Right lobe of liver (tissue), 6 donors: ENCODE data around the gene SYT15. TPM values are rescaled to one million over a fixed set of nuclear protein-coding genes. Genes with fewer than 3 reads are reported as not detected.
"Not testable (repeated sequence)": the region's sequence is repeated elsewhere in the genome, so short reads cannot be mapped to it uniquely, and the experiment has no call there.

Experiments
- ATAC-seq, 4 donors: fragments of 200-7000 bp; cut with Tn5 transposase; one replicate each; pipeline ENCODE4 v1.9.1; 2020; ENCODE audit warnings: mild to moderate bottlenecking in 4 of 4, moderate library complexity in 4 of 4
- DNase-seq, 3 donors: peaks; one replicate each; pipeline ENCODE4 v3.0.0-alpha.2; 2020
- H3K27ac ChIP-seq, 3 donors: fragments of 200-600 bp; one replicate each; pipeline ENCODE4 v1.8.0; 2022
- H3K27me3 ChIP-seq, 2 donors: fragments of 200-600 bp; one replicate each; pipeline ENCODE4 v1.8.0; 2022
- H3K36me3 ChIP-seq, 4 donors: fragments of 200-600 bp; sonication (generic) in 1 of 4; one replicate each; pipeline versions ENCODE4 v1.5.1 to v1.8.0; 2017 to 2022; ENCODE audit warnings: control low read depth in 1 of 4
- H3K4me1 ChIP-seq, 4 donors: fragments of 200-600 bp; sonication (generic) in 1 of 4; one replicate each; pipeline versions ENCODE4 v1.5.1 to v1.8.0; 2017 to 2022; ENCODE audit warnings: control low read depth in 1 of 4
- H3K4me3 ChIP-seq, 3 donors: fragments of 200-600 bp; one replicate each; pipeline ENCODE4 v1.8.0; 2022
- H3K9me3 ChIP-seq, 4 donors: fragments of 200-600 bp; sonication (generic) in 1 of 4; one replicate each; pipeline versions ENCODE4 v1.5.1 to v1.8.0; 2017 to 2022; ENCODE audit warnings: control low read depth in 1 of 4
- WGBS: methylation state at CpG from one replicate; pipeline ENCODE4 v1.1.6; 2018; ENCODE audit warnings: low coverage, low lambda C conversion rate; ENCODE audit not compliant: insufficient coverage; ENCODE audit errors: missing lambda C conversion rate; 5-methylcytosine and 5-hydroxymethylcytosine counted together
- intact Hi-C, 2 donors: fragments of 100-400 bp; cut with DNase I; formaldehyde crosslinking; loops; one replicate each; pipeline versions ENCODE4 v1.11.2 to v1.14.1; 2022
- total RNA-seq, 6 experiments: library from RNA; depleted of rRNA in 2 of 6; stranded (reverse); fragments of >200 nt in 2 of 6; fragmentation: NEBNext Ultra II Directional in 3 of 6; extraction: Animal tissue kit (Norgen Biotek cat#: 25700) in 3 of 6; gene quantifications; one replicate each; pipeline versions ENCODE4 v1.1.0 to v1.2.4, GENCODE V29; 2016 to 2023
- donor health status: DM: no; HTN: yes; CAD: no.
- donor health status: DM: no; HTN: no; CAD: no.
- donor health status: DM: no; HTN: no; CAD: no.
- donor health status: DM: no; HTN: yes; CAD: no.
- donor health status: DM: no; HTN: yes; CAD: no.

SYT15 gene
- total RNA-seq, 6 experiments from 2014 or later = 0.43 to 1.3 (median 0.82) TPM

DNA sequence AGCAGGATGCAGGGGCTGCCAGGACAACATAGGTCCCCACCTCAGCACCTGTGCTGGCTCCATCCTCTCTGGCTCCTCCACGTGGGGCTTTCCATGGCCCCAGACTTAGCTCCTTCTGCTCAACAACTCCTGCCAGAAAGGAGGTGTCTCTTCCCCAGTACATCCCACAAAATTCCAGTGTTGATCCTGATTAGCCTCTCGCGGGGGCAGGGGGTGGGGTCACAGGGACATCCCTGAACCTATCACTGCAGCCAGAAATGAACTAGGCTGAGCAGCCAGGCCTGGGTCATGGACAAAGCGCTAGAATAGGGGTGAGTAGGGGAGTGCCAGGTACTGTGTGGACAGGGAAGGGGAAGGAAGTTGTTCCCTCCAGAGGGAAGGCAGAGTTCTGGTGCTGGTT is 5.0 kb upstream of the SYT15 start:
- ATAC-seq, intact Hi-C loops, H3K27me3 ChIP-seq, H3K4me3 ChIP-seq, H3K36me3 ChIP-seq, DNase-seq, H3K27ac ChIP-seq, H3K9me3 ChIP-seq, H3K4me1 ChIP-seq: not testable (repeated sequence)
- WGBS = 40% methylated on average over 1 of the region's 4 CpGs

DNA sequence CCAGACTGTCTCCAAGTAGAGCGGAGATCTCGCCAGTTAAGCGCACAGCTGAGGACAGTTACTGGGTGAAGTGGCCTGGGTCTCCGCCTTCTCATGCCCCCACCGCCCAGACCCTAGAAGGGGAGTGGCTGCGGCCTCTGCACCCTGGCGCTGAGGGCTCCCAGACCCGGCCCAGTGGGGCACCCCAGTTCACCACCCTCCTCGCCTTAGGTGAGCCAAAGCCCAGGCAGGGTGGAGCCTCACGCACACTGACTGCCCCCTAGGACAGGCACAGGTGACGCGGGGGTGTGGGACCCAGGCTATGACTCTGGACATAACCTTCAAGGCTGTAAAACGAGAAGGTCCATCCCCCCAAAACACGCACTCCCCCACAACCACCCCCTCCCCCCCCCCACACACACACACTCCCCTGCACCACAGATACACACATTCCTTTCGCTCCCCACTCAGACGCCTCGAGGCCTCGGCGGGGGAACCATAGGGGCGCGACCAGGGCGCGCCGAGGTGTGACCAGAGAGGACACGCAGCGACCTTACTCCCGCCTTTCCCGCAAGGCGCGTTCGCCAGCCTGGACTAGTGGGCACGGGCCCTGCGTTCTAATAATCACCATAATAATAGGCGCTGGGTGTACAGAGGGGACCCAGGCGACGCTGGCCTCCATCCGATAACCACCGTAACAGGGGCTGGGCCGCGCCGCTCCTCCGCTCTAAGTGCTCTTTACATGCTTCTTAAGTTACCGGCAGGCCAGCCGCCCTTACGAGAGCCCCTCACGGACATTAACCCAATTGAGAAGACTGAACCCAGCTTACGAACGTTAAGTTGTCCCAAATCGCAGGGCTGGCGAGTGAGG is 1.1 kb upstream of the SYT15 start:
- intact Hi-C loops, H3K9me3 ChIP-seq, ATAC-seq, H3K36me3 ChIP-seq, H3K27ac ChIP-seq, H3K4me1 ChIP-seq, H3K4me3 ChIP-seq, H3K27me3 ChIP-seq: not testable (repeated sequence)
- peak in 1 of 3 donors; percentile 31 for DNase-seq
- WGBS = 44% methylated on average over 9 of the region's 50 CpGs

DNA sequence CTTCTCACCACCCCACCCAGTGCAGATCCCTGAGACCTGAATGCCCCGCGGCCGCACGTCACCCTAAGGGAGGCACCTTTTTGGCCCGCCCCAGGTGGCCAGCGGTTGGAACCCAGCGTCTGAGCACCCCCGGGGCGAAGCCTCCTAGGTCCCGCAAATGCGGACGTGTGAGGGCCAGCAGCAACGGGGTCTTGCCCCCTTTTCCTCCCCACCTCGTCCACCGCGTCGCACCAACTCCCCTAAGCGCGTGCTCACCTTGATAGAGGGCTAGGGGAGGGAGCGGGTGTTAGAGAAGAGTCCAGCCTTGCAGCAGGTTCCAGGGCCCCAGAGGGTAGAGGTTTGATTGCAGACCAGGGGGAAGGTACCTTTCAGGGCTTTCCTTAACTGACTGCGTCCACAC is 450 bp downstream of the SYT15 start:
- ATAC-seq, H3K4me3 ChIP-seq, intact Hi-C loops, H3K9me3 ChIP-seq, H3K27me3 ChIP-seq, H3K36me3 ChIP-seq, DNase-seq, H3K27ac ChIP-seq, H3K4me1 ChIP-seq: not testable (repeated sequence)
- WGBS = no CpG with 5 or more reads among the region's 21 CpGs

DNA sequence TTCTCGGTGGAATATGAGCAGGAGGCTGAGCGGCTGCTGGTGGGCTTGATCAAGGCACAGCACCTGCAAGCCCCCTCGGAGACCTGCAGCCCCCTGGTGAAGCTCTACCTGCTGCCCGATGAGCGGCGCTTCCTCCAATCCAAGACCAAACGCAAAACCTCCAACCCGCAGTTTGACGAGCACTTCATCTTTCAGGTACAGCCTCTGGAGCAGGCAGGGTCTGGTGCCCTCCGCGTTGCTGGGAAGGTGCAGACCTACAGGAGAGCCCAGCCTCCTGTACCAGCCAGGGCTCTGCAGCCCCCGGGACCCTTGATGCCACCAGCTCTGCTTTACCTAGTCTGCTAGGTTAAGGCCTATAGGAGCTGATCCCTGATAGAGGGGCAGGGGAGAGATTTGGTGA is 3.1 kb downstream of the SYT15 start:
- ATAC-seq, H3K9me3 ChIP-seq, H3K4me1 ChIP-seq, H3K27me3 ChIP-seq, intact Hi-C loops, H3K4me3 ChIP-seq, DNase-seq, H3K27ac ChIP-seq, H3K36me3 ChIP-seq: not testable (repeated sequence)
- no CpG with 5 or more reads among the region's 12 CpGs for WGBS

DNA sequence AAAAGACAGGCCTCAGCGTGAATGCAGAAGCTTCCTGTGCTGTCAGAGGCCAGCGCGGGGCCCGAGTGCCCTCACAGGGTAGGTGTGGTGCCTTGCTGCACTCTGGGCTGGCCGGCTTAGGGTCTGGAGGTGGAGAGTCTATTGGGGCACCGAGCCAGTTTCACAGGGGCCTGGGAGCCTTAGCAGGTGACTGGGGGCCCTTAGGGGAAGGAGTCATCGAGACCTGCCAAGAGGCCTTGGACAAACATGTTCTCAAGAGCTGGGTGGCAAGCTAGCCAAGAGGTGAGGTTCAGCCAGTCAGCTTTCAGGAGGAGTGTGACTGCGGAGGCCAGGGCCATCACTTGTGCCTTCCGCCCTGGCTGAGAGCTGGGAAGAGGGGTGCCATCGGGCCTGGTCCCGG is 3.6 kb downstream of the SYT15 start:
- H3K4me1 ChIP-seq, H3K4me3 ChIP-seq, H3K27ac ChIP-seq, H3K9me3 ChIP-seq, H3K27me3 ChIP-seq, intact Hi-C loops, ATAC-seq, DNase-seq, H3K36me3 ChIP-seq: not testable (repeated sequence)
- no CpG with 5 or more reads among the region's 11 CpGs for WGBS

DNA sequence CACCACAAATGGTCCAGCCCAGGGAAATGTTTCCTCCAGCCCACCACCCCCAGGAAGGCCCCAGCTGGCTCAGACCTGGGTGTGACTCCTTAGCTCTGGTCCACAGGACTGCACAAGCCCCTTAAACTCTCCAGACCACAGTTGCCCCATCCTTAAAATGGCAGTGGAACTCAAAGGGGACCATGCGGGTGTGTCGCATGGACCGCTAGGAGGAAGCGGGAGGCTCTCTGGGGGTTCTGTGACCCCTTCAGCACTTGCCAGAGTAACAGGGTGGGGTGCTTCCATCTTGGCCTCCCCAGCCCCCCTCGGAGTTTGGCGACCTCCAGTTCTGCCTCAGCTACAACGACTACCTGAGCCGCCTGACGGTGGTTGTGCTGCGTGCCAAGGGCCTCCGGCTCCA is 5.3 kb downstream of the SYT15 start:
- H3K4me1 ChIP-seq, H3K9me3 ChIP-seq, H3K36me3 ChIP-seq, intact Hi-C loops, H3K27me3 ChIP-seq, ATAC-seq, H3K4me3 ChIP-seq, DNase-seq, H3K27ac ChIP-seq: not testable (repeated sequence)
- no CpG with 5 or more reads among the region's 11 CpGs for WGBS

DNA sequence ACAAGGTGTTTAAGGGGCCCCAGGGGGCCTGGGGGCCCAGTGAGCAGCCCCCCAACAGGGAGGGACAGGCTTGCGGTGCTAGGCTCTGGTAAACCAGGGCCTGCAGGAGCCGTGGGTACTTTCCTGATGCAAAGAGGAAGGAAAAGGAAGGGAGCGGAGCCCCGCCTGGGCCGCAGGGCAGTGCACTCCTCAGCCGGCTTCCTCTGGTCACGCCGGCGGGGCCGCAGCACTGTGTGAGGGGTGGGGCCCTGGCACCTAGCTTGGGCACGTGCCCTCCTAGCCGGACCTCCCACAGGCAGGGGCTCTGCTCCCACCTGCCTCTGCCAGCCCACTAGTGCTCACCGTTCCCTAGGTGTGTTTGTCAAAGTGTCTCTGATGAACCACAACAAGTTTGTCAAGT is 6.3 kb downstream of the SYT15 start:
- intact Hi-C loops, H3K4me3 ChIP-seq, H3K4me1 ChIP-seq, H3K9me3 ChIP-seq, DNase-seq, H3K36me3 ChIP-seq, H3K27ac ChIP-seq, H3K27me3 ChIP-seq: not testable (repeated sequence)
- peak; percentile 38 to 57 (median 44) for ATAC-seq
- WGBS = no CpG with 5 or more reads among the region's 13 CpGs

DNA sequence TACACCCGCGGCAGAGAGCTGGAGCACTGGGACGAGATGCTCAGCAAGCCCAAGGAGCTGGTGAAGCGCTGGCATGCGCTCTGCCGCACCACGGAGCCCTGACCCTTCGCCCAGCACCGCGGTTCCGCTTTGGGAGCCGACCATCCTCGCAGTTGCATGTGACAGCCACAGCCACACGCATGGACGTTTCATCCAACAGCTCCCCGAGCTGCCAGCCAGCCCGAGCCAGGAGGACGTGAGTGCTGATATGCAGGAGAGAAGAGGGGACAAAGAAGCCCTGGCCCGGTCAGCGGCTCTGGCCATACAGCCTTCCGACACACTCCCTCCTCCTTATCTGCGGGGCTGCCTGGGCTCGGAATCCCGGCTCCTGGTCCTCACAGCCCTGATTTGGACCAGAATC is 8.6 kb downstream of the SYT15 start:
- H3K27ac ChIP-seq, ATAC-seq, DNase-seq, intact Hi-C loops, H3K4me3 ChIP-seq, H3K27me3 ChIP-seq, H3K9me3 ChIP-seq, H3K36me3 ChIP-seq, H3K4me1 ChIP-seq: not testable (repeated sequence)
- no CpG with 5 or more reads among the region's 24 CpGs for WGBS

DNA sequence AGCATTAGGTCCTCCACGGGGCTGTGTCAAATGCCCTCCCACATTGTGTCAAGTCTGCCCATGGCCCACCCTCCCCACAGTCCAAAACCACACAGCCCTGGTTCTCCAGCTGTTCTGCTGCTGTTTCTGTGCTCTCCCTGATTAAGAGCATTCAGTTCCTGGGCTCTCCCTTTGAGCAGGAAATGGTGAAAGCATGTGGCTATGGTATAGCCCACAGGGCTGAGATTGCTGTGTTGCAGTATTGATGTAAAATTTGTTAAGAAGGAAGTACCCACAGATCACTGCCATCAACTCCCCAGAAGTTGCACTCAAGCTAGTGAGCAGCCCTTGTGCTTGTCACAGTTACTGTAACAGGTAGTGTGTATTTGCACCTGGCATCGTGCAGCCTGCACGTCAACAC is 9.3 kb downstream of the SYT15 start:
- WGBS = no CpG with 5 or more reads among the region's 3 CpGs
- peak in 3 of 4 donors; percentile 12 to 22 (median 17) for ATAC-seq

DNA sequence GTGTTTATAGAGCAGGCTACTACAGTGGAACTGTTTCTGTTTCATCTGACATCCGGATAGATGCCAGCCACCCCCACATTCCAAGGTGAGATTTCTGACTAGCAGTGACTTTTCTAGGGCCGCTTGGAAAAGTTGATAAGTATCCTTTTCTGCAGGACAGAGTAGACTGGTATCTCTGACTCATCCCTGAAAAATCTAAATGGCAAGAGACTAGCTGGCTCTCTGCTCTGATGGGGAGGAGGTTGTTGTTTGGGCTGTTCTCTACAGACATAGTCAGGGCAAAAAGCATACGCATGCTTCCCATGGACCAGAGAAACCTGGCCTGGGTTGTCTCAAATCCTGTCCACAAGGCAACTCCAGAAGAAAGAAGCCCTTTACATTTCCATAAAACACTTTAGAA is 10.7 kb downstream of the SYT15 start:
- ATAC-seq, H3K27me3 ChIP-seq, intact Hi-C loops, DNase-seq, H3K4me3 ChIP-seq, H3K36me3 ChIP-seq, H3K9me3 ChIP-seq, H3K4me1 ChIP-seq, H3K27ac ChIP-seq: not testable (repeated sequence)
- no CpG with 5 or more reads among the region's 3 CpGs for WGBS

More for the DNA sequence above, 9.3 kb downstream of the SYT15 start:
- H3K27ac ChIP-seq, H3K9me3 ChIP-seq, H3K4me3 ChIP-seq, H3K36me3 ChIP-seq, H3K4me1 ChIP-seq, DNase-seq, intact Hi-C loops, H3K27me3 ChIP-seq: not testable (repeated sequence)

DNA sequence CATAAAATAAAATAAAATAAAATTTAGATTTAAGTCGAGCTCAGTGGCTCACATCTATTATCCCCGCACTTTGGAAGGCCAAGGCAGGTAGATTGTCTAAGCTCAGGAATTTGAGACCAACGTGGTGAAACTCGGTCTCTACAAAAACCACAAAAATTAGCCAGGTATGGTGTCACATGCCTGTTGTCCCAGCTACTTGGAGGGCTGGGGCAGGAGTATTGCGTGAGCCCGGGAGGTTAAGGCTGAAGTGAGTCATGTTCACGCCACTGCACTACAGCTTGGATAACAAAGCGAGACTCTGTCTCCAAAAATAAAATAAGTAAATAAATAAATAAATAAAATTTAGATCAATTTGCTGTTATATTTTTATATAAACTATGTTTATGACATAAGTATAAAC is 12.1 kb downstream of the SYT15 start:
- H3K4me3 ChIP-seq, ATAC-seq, DNase-seq, H3K27me3 ChIP-seq, H3K9me3 ChIP-seq, H3K36me3 ChIP-seq, H3K27ac ChIP-seq, H3K4me1 ChIP-seq, intact Hi-C loops: not testable (repeated sequence)
- 80% methylated on average over 1 of the region's 8 CpGs for whole genome bisulfite sequencing

DNA sequence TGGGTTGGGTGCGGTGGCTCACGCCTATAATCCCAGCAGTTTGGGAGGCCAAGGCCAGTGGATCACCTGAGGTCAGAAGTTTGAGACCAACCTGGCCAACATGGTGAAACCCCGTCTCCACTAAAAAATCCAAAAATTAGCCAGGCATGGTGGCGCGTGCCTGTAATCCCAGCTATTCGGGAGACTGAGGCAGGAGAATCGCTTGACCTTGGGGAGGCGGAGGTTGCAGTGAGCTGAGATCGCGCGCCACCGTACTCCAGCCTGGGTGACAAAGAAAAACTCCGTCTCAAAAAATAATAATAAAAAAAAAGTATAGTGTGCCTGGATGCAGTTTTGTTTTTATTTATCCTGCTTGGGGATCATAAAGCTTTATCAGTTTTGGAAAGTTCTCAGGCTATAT is 14.4 kb downstream of the SYT15 start:
- H3K27me3 ChIP-seq, H3K9me3 ChIP-seq, H3K27ac ChIP-seq, H3K4me3 ChIP-seq, DNase-seq, ATAC-seq, H3K4me1 ChIP-seq, intact Hi-C loops, H3K36me3 ChIP-seq: not testable (repeated sequence)
- 98% methylated on average over 11 of the region's 13 CpGs for WGBS
